H1 (cell line): Measurements from ENCODE around the gene MYO5B. TPM values are rescaled to one million over a fixed set of nuclear protein-coding genes. Genes with fewer than 3 reads are reported as not detected.

Source experiments
- CTCF ChIA-PET: fragments of 300-600 bp; sonication (Branson Sonifier 250); formaldehyde crosslinking; loops from one replicate; lab custom pipeline; 2021; ENCODE audit not compliant: partially characterized antibody; lab: Charles Lee
- POLR2A ChIA-PET: fragments of 300-600 bp; sonication (Branson Sonifier 250); formaldehyde crosslinking; loops from one replicate; lab custom pipeline; 2021; ENCODE audit warnings: inconsistent platforms; ENCODE audit not compliant: partially characterized antibody; lab: Charles Lee
- DNase-seq, 2 experiments: peaks; one replicate each; pipeline versions ENCODE4 v3.0.0 to v3.0.0-alpha.2; 2010 to 2022; ENCODE audit warnings: low spot score in 2 of 2, low read depth in 1 of 2, mixed read lengths in 1 of 2
- FAIRE-seq: peaks from 2 replicates; lab custom pipeline; 2011; peaks lifted over from hg19 to GRCh38; lab: Jason Lieb, UNC
- H2AFZ ChIP-seq: 2 replicates; pipeline ENCODE4 v1.8.1; 2012; ENCODE audit warnings: low read length, inconsistent platforms
- H2AK5ac ChIP-seq: 2 replicates; pipeline ENCODE4 v1.6.1; 2013; ENCODE audit warnings: low read depth, low read length
- H2BK120ac ChIP-seq: replicated peaks from 2 replicates; pipeline ENCODE3; 2013; ENCODE audit warnings: low read depth, low read length, inconsistent platforms
- H2BK12ac ChIP-seq: 2 replicates; pipeline ENCODE4 v1.6.1; 2013; ENCODE audit warnings: low read depth, low read length
- H2BK15ac ChIP-seq: 2 replicates; pipeline ENCODE4 v1.6.1; 2013; ENCODE audit warnings: low read length
- H2BK20ac ChIP-seq: 2 replicates; pipeline ENCODE4 v1.6.1; 2013; ENCODE audit warnings: low read length
- H2BK5ac ChIP-seq: 2 replicates; pipeline ENCODE4 v1.6.1; 2013; ENCODE audit warnings: low read depth, low read length
- H3K14ac ChIP-seq: 2 replicates; pipeline ENCODE4 v1.6.1; 2013; ENCODE audit warnings: inconsistent platforms; ENCODE audit not compliant: insufficient read length
- H3K18ac ChIP-seq: 2 replicates; pipeline ENCODE4 v1.6.1; 2013; ENCODE audit warnings: low read length; ENCODE audit errors: extremely low read depth
- H3K23ac ChIP-seq: 2 replicates; pipeline ENCODE4 v1.6.1; 2013; ENCODE audit warnings: inconsistent platforms; ENCODE audit not compliant: insufficient read length
- H3K23me2 ChIP-seq: 2 replicates; pipeline ENCODE4 v1.6.1; 2013; ENCODE audit warnings: low read depth, low read length
- H3K27ac ChIP-seq: 2 replicates; pipeline ENCODE4 v1.6.1; 2011; ENCODE audit warnings: low read depth, low read length, inconsistent platforms
- H3K27me3 ChIP-seq, 4 experiments: replicated peaks in 1 of 4; 1 replicate in 1 of 4; 2 replicates in 3 of 4; pipeline versions ENCODE4 v1.6.1 to v1.8.1; 2011 to 2013; ENCODE audit warnings: low read length in 3 of 4, mild to moderate bottlenecking in 3 of 4, inconsistent platforms in 2 of 4, mixed read lengths in 2 of 4, moderate library complexity in 1 of 4; ENCODE audit not compliant: control insufficient read depth in 3 of 4, insufficient read depth in 3 of 4; ENCODE audit errors: extremely low read depth in 1 of 4
- H3K36me3 ChIP-seq, 4 experiments: 2 replicates each; pipeline versions ENCODE4 v1.6.1 to v1.8.1; 2011 to 2013; ENCODE audit warnings: mild to moderate bottlenecking in 4 of 4, low read length in 3 of 4, moderate library complexity in 2 of 4, control low read depth in 1 of 4, inconsistent platforms in 1 of 4; ENCODE audit not compliant: insufficient read depth in 4 of 4, control insufficient read depth in 2 of 4
- H3K4ac ChIP-seq: replicated peaks from 2 replicates; pipeline ENCODE3; 2013; ENCODE audit warnings: low read length, low read depth, mixed read lengths, inconsistent platforms; ENCODE audit not compliant: insufficient read length
- H3K4me1 ChIP-seq, 4 experiments: replicated peaks in 1 of 4; 1 replicate in 1 of 4; 2 replicates in 3 of 4; pipeline versions ENCODE4 v1.6.1 to v1.8.1; 2011 to 2013; ENCODE audit warnings: low read length in 3 of 4, inconsistent platforms in 2 of 4, mixed read lengths in 1 of 4; ENCODE audit not compliant: insufficient read depth in 4 of 4, control insufficient read depth in 3 of 4
- H3K4me2 ChIP-seq, 2 experiments: 2 replicates each; pipeline versions ENCODE4 v1.6.1 to v1.8.1; 2011 to 2013; ENCODE audit warnings: low read depth in 2 of 2, low read length in 2 of 2, control low read depth in 1 of 2, inconsistent platforms in 1 of 2, mild to moderate bottlenecking in 1 of 2; ENCODE audit not compliant: insufficient read depth in 1 of 2
- H3K4me3 ChIP-seq, 4 experiments: fragments of 200-600, 300-600 bp in 1 of 4; sonication (generic), shearing (Covaris generic), sonication (Bioruptor Twin) in 1 of 4; 2 replicates each; pipeline versions ENCODE4 v1.5.1 to v1.8.1; 2011 to 2016; ENCODE audit warnings: low read length in 4 of 4, low read depth in 3 of 4, control low read depth in 2 of 4, inconsistent platforms in 2 of 4, mild to moderate bottlenecking in 2 of 4, mixed read lengths in 1 of 4, moderate library complexity in 1 of 4; ENCODE audit not compliant: insufficient read depth in 2 of 4; ENCODE audit errors: extremely low read depth in 1 of 4
- H3K56ac ChIP-seq: replicated peaks from 2 replicates; pipeline ENCODE3; 2013; ENCODE audit warnings: low read depth, mild to moderate bottlenecking, mixed read lengths, low read length, inconsistent platforms; ENCODE audit not compliant: insufficient read length
- H3K79me1 ChIP-seq: 2 replicates; pipeline ENCODE4 v1.6.1; 2013; ENCODE audit warnings: low read depth, low read length, control low read depth
- H3K79me2 ChIP-seq, 2 experiments: 2 replicates each; pipeline versions ENCODE4 v1.6.1 to v1.8.1; 2012 to 2013; ENCODE audit warnings: low read length in 2 of 2, mild to moderate bottlenecking in 2 of 2, inconsistent platforms in 1 of 2; ENCODE audit not compliant: insufficient read depth in 2 of 2, control insufficient read depth in 1 of 2
- H3K9ac ChIP-seq, 4 experiments: replicated peaks in 1 of 4; 1 replicate in 1 of 4; 2 replicates in 3 of 4; pipeline versions ENCODE4 v1.6.1 to v1.8.1; 2011 to 2013; ENCODE audit warnings: low read depth in 3 of 4, low read length in 3 of 4, control low read depth in 2 of 4, mild to moderate bottlenecking in 2 of 4, moderate library complexity in 2 of 4, inconsistent platforms in 1 of 4; ENCODE audit errors: extremely low read depth in 1 of 4
- H3K9me3 ChIP-seq, 2 experiments: 2 replicates each; pipeline versions ENCODE4 v1.6.1 to v1.8.1; 2012 to 2013; ENCODE audit warnings: mild to moderate bottlenecking in 2 of 2, moderate library complexity in 2 of 2, control low read depth in 1 of 2, inconsistent platforms in 1 of 2, low read depth in 1 of 2, low read length in 1 of 2, mixed read lengths in 1 of 2; ENCODE audit not compliant: insufficient read depth in 2 of 2
- H4K20me1 ChIP-seq, 2 experiments: replicated peaks in 1 of 2; 2 replicates each; pipeline versions ENCODE3 to v1.8.1; 2011 to 2013; ENCODE audit warnings: inconsistent platforms in 2 of 2, low read length in 2 of 2, mild to moderate bottlenecking in 1 of 2; ENCODE audit not compliant: insufficient read depth in 2 of 2, control insufficient read depth in 1 of 2
- H4K5ac ChIP-seq: 2 replicates; pipeline ENCODE4 v1.6.1; 2013; ENCODE audit warnings: low read length, low read depth, mixed read lengths, inconsistent platforms; ENCODE audit not compliant: insufficient read length
- H4K8ac ChIP-seq: 2 replicates; pipeline ENCODE4 v1.8.0; 2013; ENCODE audit warnings: mild to moderate bottlenecking, moderate library complexity, low read length, inconsistent platforms; ENCODE audit not compliant: insufficient read depth; ENCODE audit errors: extremely low read depth
- H4K91ac ChIP-seq: replicated peaks from 2 replicates; pipeline ENCODE3; 2013; ENCODE audit warnings: low read length, mixed read lengths, inconsistent platforms; ENCODE audit not compliant: insufficient read length
- ASH2L ChIP-seq: fragments of 200-600, 300-600 bp; sonication (generic); IDR thresholded peaks from one replicate; pipeline ENCODE4 v1.7.1; 2017; ENCODE audit warnings: low read length
- BACH1 ChIP-seq: IDR thresholded peaks from 2 replicates; pipeline ENCODE4 v1.6.1; 2012; ENCODE audit warnings: low read length, improper control_type of control experiment
- BRCA1 ChIP-seq: IDR thresholded peaks from 2 replicates; pipeline ENCODE4 v1.6.1; 2012; ENCODE audit warnings: low read depth, low read length, improper control_type of control experiment
- CBX5 ChIP-seq: fragments of 300-800, 300-1000 bp; sonication (generic); IDR thresholded peaks from 2 replicates; pipeline ENCODE4 v1.7.1; 2016; ENCODE audit warnings: antibody characterized with exemption, low read length, low read depth
- FOSL1 ChIP-seq: IDR thresholded peaks from 2 replicates; pipeline ENCODE4 v1.6.1; 2011; ENCODE audit warnings: mild to moderate bottlenecking, low read depth, low read length, moderate library complexity; ENCODE audit not compliant: insufficient read depth
- GABPA ChIP-seq: IDR thresholded peaks from 2 replicates; pipeline ENCODE4 v1.6.1; 2011; ENCODE audit warnings: mild to moderate bottlenecking, low read length, moderate library complexity, borderline replicate concordance; ENCODE audit not compliant: insufficient read depth
- KDM1A ChIP-seq: fragments of 200-600, 300-600 bp; sonication (generic); IDR thresholded peaks from 2 replicates; pipeline ENCODE4 v1.7.1; 2016; ENCODE audit warnings: mild to moderate bottlenecking, low read length, borderline replicate concordance
- KDM4A ChIP-seq: IDR thresholded peaks from one replicate; pipeline ENCODE4 v1.7.1; 2012; ENCODE audit warnings: low read depth, mild to moderate bottlenecking, moderate library complexity, low read length, inconsistent platforms; ENCODE audit not compliant: severe bottlenecking
- RBBP5 ChIP-seq: IDR thresholded peaks from 2 replicates; pipeline ENCODE4 v1.7.1; 2012; ENCODE audit warnings: low read depth, mild to moderate bottlenecking, inconsistent platforms, low read length, moderate library complexity, borderline replicate concordance
- SAP30 ChIP-seq: fragments of 300-600 bp; sonication (generic); IDR thresholded peaks from 2 replicates; pipeline ENCODE4 v1.7.1; 2012; ENCODE audit warnings: low read length, moderate library complexity, mild to moderate bottlenecking, inconsistent platforms; ENCODE audit not compliant: insufficient read depth, insufficient replicate concordance
- SIRT6 ChIP-seq: IDR thresholded peaks from one replicate; pipeline ENCODE4 v1.7.1; 2012; ENCODE audit warnings: low read length, inconsistent platforms
- SP1 ChIP-seq: IDR thresholded peaks from 2 replicates; pipeline ENCODE4 v1.6.1; 2011; ENCODE audit warnings: low read depth, low read length
- SUZ12 ChIP-seq: fragments of 200-600 bp; sonication (generic); IDR thresholded peaks from 2 replicates; pipeline ENCODE4 v1.6.1; 2012; ENCODE audit warnings: mild to moderate bottlenecking, inconsistent platforms, low read length, moderate library complexity, mixed read lengths
- WGBS, 2 experiments: shearing (Covaris generic) in 1 of 2; methylation state at CpG; one replicate each; pipeline versions ENCODE4 v1.1.6 to v1.1.7; 2013 to 2015; ENCODE audit warnings: low lambda C conversion rate in 2 of 2, mixed read lengths in 2 of 2, inconsistent platforms in 1 of 2, low coverage in 1 of 2, missing lambda C conversion rate in 1 of 2; ENCODE audit not compliant: insufficient replicate concordance in 2 of 2, insufficient coverage in 1 of 2, insufficient read length in 1 of 2; ENCODE audit errors: extremely low coverage in 1 of 2, missing lambda C conversion rate in 1 of 2; 5-methylcytosine and 5-hydroxymethylcytosine counted together
- polyA plus RNA-seq, 7 experiments: library from polyadenylated mRNA; depleted of rRNA in 3 of 7; stranded (reverse) in 5 of 7; unstranded in 2 of 7; fragments of >200 nt in 5 of 7; fragments of 200-250 nt in 2 of 7; gene quantifications; 1 replicate in 5 of 7; 2 replicates in 1 of 7; 4 replicates in 1 of 7; pipeline versions ENCODE4 v1.2.1 to v1.2.3, GENCODE V29; 2011 to 2013; ENCODE audit warnings: missing spikeins in 2 of 7, mixed read lengths in 2 of 7
- total RNA-seq: library from RNA; stranded (reverse); fragmentation: NEBNext Ultra II Directional; extraction: Animal tissue kit (Norgen Biotek cat#: 25700); gene quantifications from 2 replicates; pipeline ENCODE4 v1.2.1, GENCODE V29; 2021
- TF ChIP-seq, protein P1 (sequence below): IDR thresholded peaks from 2 replicates; pipeline ENCODE4 v1.6.1; 2011; ENCODE audit warnings: low read length, improper control_type of control experiment

The MYO5B gene
- total and polyA plus RNA-seq, 2 of the 8 experiments (the other 6 are each of a cell fraction or from before 2014, with no cell fraction given): 6.4 to 7.7 TPM

DNA sequence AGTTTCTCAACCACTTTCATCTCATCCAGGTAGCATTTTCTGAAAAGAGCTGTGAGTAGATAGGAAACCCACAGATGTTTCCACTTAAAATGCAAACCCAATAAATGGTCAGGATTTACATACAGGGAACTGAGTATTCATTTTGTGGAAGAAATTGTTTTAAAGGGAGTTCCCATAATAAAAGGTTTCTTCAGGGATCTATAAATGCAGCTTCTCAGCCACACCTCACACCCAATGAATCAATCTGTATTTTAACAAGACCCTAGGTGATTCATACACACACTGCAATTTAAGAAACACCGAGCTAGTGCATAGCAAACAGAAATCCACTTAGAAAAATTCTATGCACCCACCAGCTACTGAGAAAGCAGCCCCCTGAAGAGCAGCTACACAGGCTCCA, 241.6 kb downstream of the MYO5B start:
- H2BK15ac ChIP-seq: no peak overlapping the region
- no peaks in the 10 kb centered on the region for H3K79me1 ChIP-seq
- H4K8ac ChIP-seq: no peak overlapping the region
- no peak for DNase-seq
- no peak overlapping the region for H3K4me3 ChIP-seq
- H3K23me2 ChIP-seq: no peaks in the 10 kb centered on the region
- no peak overlapping the region for H2BK12ac ChIP-seq
- no peak for FAIRE-seq
- H3K4me1 ChIP-seq: peaks cover 0 to 3% (median 0%) of the 10 kb centered on the region in 4 experiments; a peak in 1 of 7 replicates
- ChIA-PET CTCF (interaction anchor here (0.7 to 1.1 kb wide), 2 partner anchors 24 to 59 kb away, joined by 3 to 4 read pairs; no protein-coding TSS in a partner anchor), POLR2A (no interaction called here)
- H3K18ac ChIP-seq: no peak overlapping the region
- H2AFZ ChIP-seq: no peak overlapping the region
- no peak overlapping the region for H2BK5ac ChIP-seq
- H3K27me3 ChIP-seq: no peaks in the 10 kb centered on the region
- WGBS, 2 experiments: 88% methylated on average over 1 of the region's 1 CpG; no CpG with 5 or more reads in 1 of the 2 experiments
- H4K91ac ChIP-seq: no peak overlapping the region
- no peak overlapping the region for H3K23ac ChIP-seq
- H3K4me2 ChIP-seq: no peak overlapping the region
- no peak overlapping the region; the same call in 1 of the 2 replicates for H3K27ac ChIP-seq
- H2AK5ac ChIP-seq: no peak overlapping the region
- H3K9ac ChIP-seq: no peak overlapping the region
- no peaks in the 10 kb centered on the region for H3K79me2 ChIP-seq
- H3K14ac ChIP-seq: no peak overlapping the region
- no peak overlapping the region for H4K5ac ChIP-seq
- no peaks in the 10 kb centered on the region for H3K36me3 ChIP-seq
- H4K20me1 ChIP-seq: no peaks in the 10 kb centered on the region
- no peak overlapping the region for H3K4ac ChIP-seq
- H3K9me3 ChIP-seq: no peaks in the 10 kb centered on the region
- H3K56ac ChIP-seq: no peak overlapping the region
- no peak overlapping the region for H2BK120ac ChIP-seq
- no peak overlapping the region for H2BK20ac ChIP-seq
- no peak for TF ChIP-seq FOSL1
- no peak for TF ChIP-seq CBX5
- no peak for TF ChIP-seq SP1
- TF ChIP-seq BACH1: no peak
- TF ChIP-seq BRCA1: no peak
- TF ChIP-seq SUZ12: no peak
- no peak for TF ChIP-seq RBBP5
- no peak for TF ChIP-seq ASH2L
- TF ChIP-seq SIRT6: no peak
- no peak for TF ChIP-seq KDM4A
- no peak for TF ChIP-seq GABPA
- TF ChIP-seq, protein P1, sequence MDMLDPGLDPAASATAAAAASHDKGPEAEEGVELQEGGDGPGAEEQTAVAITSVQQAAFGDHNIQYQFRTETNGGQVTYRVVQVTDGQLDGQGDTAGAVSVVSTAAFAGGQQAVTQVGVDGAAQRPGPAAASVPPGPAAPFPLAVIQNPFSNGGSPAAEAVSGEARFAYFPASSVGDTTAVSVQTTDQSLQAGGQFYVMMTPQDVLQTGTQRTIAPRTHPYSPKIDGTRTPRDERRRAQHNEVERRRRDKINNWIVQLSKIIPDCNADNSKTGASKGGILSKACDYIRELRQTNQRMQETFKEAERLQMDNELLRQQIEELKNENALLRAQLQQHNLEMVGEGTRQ: no peak
- TF ChIP-seq SAP30: no peak
- no peak for TF ChIP-seq KDM1A
